Activated CD4-positive, alpha-beta T cell treated with anti-CD3 and anti-CD28 coated beads, Interleukin-2, amount 10 ng/mL, durations not matched to agents 7 days and 5 days (primary cell): ENCODE data around the gene DOCK10. TPM values are rescaled to one million over a fixed set of nuclear protein-coding genes. Genes with fewer than 3 reads are reported as not detected.

Experiments used
- CTCF ChIA-PET: fragments of 350-600 bp; sonication (Branson Sonifier 250); formaldehyde crosslinking; loops from one replicate; lab custom pipeline; 2021; ENCODE audit warnings: antibody characterized with exemption; lab: Charles Lee
- POLR2A ChIA-PET: fragments of 350-600 bp; sonication (Branson Sonifier 250); formaldehyde crosslinking; loops from one replicate; lab custom pipeline; 2021; ENCODE audit warnings: antibody characterized with exemption; lab: Charles Lee
- DNase-seq: peaks from one replicate; pipeline ENCODE4 v3.0.0-alpha.2; 2020
- H3K27ac Mint-ChIP-seq: one replicate; pipeline ENCODE4 v1.8.0; 2021; ENCODE audit warnings: mild to moderate bottlenecking, moderate library complexity, mixed read lengths
- H3K27me3 Mint-ChIP-seq: one replicate; pipeline ENCODE4 v1.8.0; 2021; ENCODE audit warnings: mixed read lengths
- H3K36me3 Mint-ChIP-seq: one replicate; pipeline ENCODE4 v1.8.0; 2021; ENCODE audit warnings: low read depth, mixed read lengths
- H3K4me1 Mint-ChIP-seq: one replicate; pipeline ENCODE4 v1.8.0; 2021; ENCODE audit warnings: mixed read lengths
- H3K4me3 Mint-ChIP-seq: one replicate; pipeline ENCODE4 v1.8.0; 2021; ENCODE audit warnings: mild to moderate bottlenecking, moderate library complexity, mixed read lengths
- H3K9me3 Mint-ChIP-seq: one replicate; pipeline ENCODE4 v1.8.0; 2021; ENCODE audit warnings: mixed read lengths
- total RNA-seq, 2 experiments: library from RNA; stranded (reverse); gene quantifications; one replicate each; pipeline ENCODE4 v1.2.3, GENCODE V29; 2021

The DOCK10 gene
- total RNA-seq, 2 experiments from 2014 or later, result 269 to 281 TPM

- Mint-ChIP-seq H3K4me3 (no peak overlapping the region), H3K27ac (peak overlapping the region; percentile 86), H3K36me3 (peaks cover 79% of the 10 kb centered on the region), H3K4me1 (peaks cover 60% of the 10 kb centered on the region), H3K27me3 (no peaks in the 10 kb centered on the region), H3K9me3 (no peaks in the 10 kb centered on the region)
- ChIA-PET POLR2A (no interaction called here), CTCF (interaction anchor here (1.4 to 1.8 kb wide), 2 partner anchors 11 to 15 kb away, joined by 4 to 5 read pairs; no protein-coding TSS in a partner anchor)
- DNase-seq, result no peak
Measured at GRCh38 chr2:224893848-224894247, 148.4 kb downstream of the DOCK10 start.

GRCh38 chr2:224892574-224893204, 149.6 kb downstream of the DOCK10 start:
- POLR2A ChIA-PET, result no interaction called here
- CTCF ChIA-PET, result interaction anchor here (0.5 kb wide), 1 partner anchor 1933 kb away, joined by 3 read pairs; no protein-coding TSS in a partner anchor

GRCh38 chr2:224890372-224890771, 151.9 kb downstream of the DOCK10 start:
- Mint-ChIP-seq H3K36me3 (peaks cover 87% of the 10 kb centered on the region), H3K27ac (no peak overlapping the region), H3K9me3 (no peaks in the 10 kb centered on the region), H3K27me3 (no peaks in the 10 kb centered on the region), H3K4me1 (peaks cover 60% of the 10 kb centered on the region), H3K4me3 (no peak overlapping the region)
- CTCF ChIA-PET, result no interaction called here
- POLR2A ChIA-PET, result no interaction called here
- DNase-seq, result no peak

More at GRCh38 chr2:224892574-224893204, 149.6 kb downstream of the DOCK10 start:
- H3K4me3 Mint-ChIP-seq, result no peak overlapping the region
- peaks cover 63% of the 10 kb centered on the region for H3K4me1 Mint-ChIP-seq
- H3K27me3 Mint-ChIP-seq, result no peaks in the 10 kb centered on the region
- peaks cover 82% of the 10 kb centered on the region for H3K36me3 Mint-ChIP-seq
- no peak overlapping the region for H3K27ac Mint-ChIP-seq
- H3K9me3 Mint-ChIP-seq, result no peaks in the 10 kb centered on the region
- DNase-seq, result no peak

GRCh38 chr2:224887141-224887540, 155.1 kb downstream of the DOCK10 start:
- Mint-ChIP-seq H3K27me3 (no peaks in the 10 kb centered on the region), H3K4me3 (no peak overlapping the region), H3K9me3 (no peaks in the 10 kb centered on the region), H3K4me1 (peaks cover 54% of the 10 kb centered on the region), H3K36me3 (peaks cover 88% of the 10 kb centered on the region), H3K27ac (no peak overlapping the region)
- ChIA-PET POLR2A (no interaction called here), CTCF (no interaction called here)
- no peak for DNase-seq

GRCh38 chr2:224885836-224886547, 156.3 kb downstream of the DOCK10 start:
- no peaks in the 10 kb centered on the region for H3K9me3 Mint-ChIP-seq
- peak overlapping the region; percentile 7 for H3K27ac Mint-ChIP-seq
- H3K4me1 Mint-ChIP-seq, result peaks cover 65% of the 10 kb centered on the region
- DNase-seq, result no peak
- H3K27me3 Mint-ChIP-seq, result no peaks in the 10 kb centered on the region
- no peak overlapping the region for H3K4me3 Mint-ChIP-seq
- POLR2A ChIA-PET, result no interaction called here
- peaks cover 92% of the 10 kb centered on the region for H3K36me3 Mint-ChIP-seq
- CTCF ChIA-PET, result interaction anchor here (1.0 kb wide), 1 partner anchor 65 kb away, joined by 3 read pairs; no protein-coding TSS in a partner anchor

- H3K4me1 Mint-ChIP-seq, result peaks cover 65% of the 10 kb centered on the region
- no peak for DNase-seq
- H3K27ac Mint-ChIP-seq, result peak overlapping the region; percentile 54
- H3K27me3 Mint-ChIP-seq, result no peaks in the 10 kb centered on the region
- H3K36me3 Mint-ChIP-seq, result peaks cover 91% of the 10 kb centered on the region
- H3K4me3 Mint-ChIP-seq, result no peak overlapping the region
- ChIA-PET CTCF (interaction anchor here (0.6 to 1.0 kb wide), 2 partner anchors 64 to 74 kb away, joined by 3 read pairs; no protein-coding TSS in a partner anchor), POLR2A (no interaction called here)
- no peaks in the 10 kb centered on the region for H3K9me3 Mint-ChIP-seq
Measured at GRCh38 chr2:224885291-224885690, 157.0 kb downstream of the DOCK10 start.

- DNase-seq, result no peak
- Mint-ChIP-seq H3K27me3 (no peaks in the 10 kb centered on the region), H3K27ac (no peak overlapping the region), H3K4me1 (peaks cover 60% of the 10 kb centered on the region), H3K9me3 (no peaks in the 10 kb centered on the region), H3K36me3 (peaks cover 88% of the 10 kb centered on the region), H3K4me3 (no peak overlapping the region)
- ChIA-PET POLR2A (interaction anchor here (0.6 kb wide), 1 partner anchor 94 kb away, joined by 3 read pairs; no protein-coding TSS in a partner anchor), CTCF (interaction anchor here (1.4 to 1.5 kb wide), 2 partner anchors 11 to 36 kb away, joined by 3 read pairs; no protein-coding TSS in a partner anchor)
Measured at GRCh38 chr2:224884188-224884587, 158.1 kb downstream of the DOCK10 start.

- DNase-seq, result no peak
- CTCF ChIA-PET, result interaction anchor here (1.4 to 1.5 kb wide), 4 partner anchors 10 to 129 kb away, joined by 3 to 4 read pairs (median 3); no protein-coding TSS in a partner anchor
- Mint-ChIP-seq H3K27me3 (no peaks in the 10 kb centered on the region), H3K4me3 (no peak overlapping the region), H3K27ac (no peak overlapping the region), H3K36me3 (peaks cover 90% of the 10 kb centered on the region), H3K4me1 (peaks cover 61% of the 10 kb centered on the region), H3K9me3 (no peaks in the 10 kb centered on the region)
- POLR2A ChIA-PET, result no interaction called here
Measured at GRCh38 chr2:224883700-224884099, 158.6 kb downstream of the DOCK10 start.

- Mint-ChIP-seq H3K27ac (no peak overlapping the region), H3K4me1 (peaks cover 55% of the 10 kb centered on the region), H3K9me3 (no peaks in the 10 kb centered on the region), H3K27me3 (no peaks in the 10 kb centered on the region), H3K4me3 (no peak overlapping the region), H3K36me3 (peaks cover 90% of the 10 kb centered on the region)
- no peak for DNase-seq
- POLR2A ChIA-PET, result no interaction called here
- CTCF ChIA-PET, result interaction anchor here (0.7 to 1.5 kb wide), 4 partner anchors 10 to 129 kb away, joined by 3 to 4 read pairs (median 3); no protein-coding TSS in a partner anchor
Measured at GRCh38 chr2:224883172-224883516, 159.1 kb downstream of the DOCK10 start.

- ChIA-PET POLR2A (no interaction called here), CTCF (interaction anchor here (0.7 to 1.5 kb wide), 5 partner anchors 12 to 130 kb away, joined by 3 to 4 read pairs (median 3); no protein-coding TSS in a partner anchor)
- no peak for DNase-seq
- H3K36me3 Mint-ChIP-seq, result peaks cover 91% of the 10 kb centered on the region
- H3K27me3 Mint-ChIP-seq, result no peaks in the 10 kb centered on the region
- H3K27ac Mint-ChIP-seq, result peak overlapping the region; percentile 42
- H3K9me3 Mint-ChIP-seq, result no peaks in the 10 kb centered on the region
- no peak overlapping the region for H3K4me3 Mint-ChIP-seq
- H3K4me1 Mint-ChIP-seq, result peaks cover 52% of the 10 kb centered on the region
Measured at GRCh38 chr2:224882291-224883171, 159.7 kb downstream of the DOCK10 start.

- DNase-seq, result no peak
- ChIA-PET CTCF (interaction anchor here (0.7 to 1.1 kb wide), 2 partner anchors 39 to 107 kb away, joined by 3 read pairs; no protein-coding TSS in a partner anchor), POLR2A (no interaction called here)
- Mint-ChIP-seq H3K27me3 (no peaks in the 10 kb centered on the region), H3K36me3 (peaks cover 91% of the 10 kb centered on the region), H3K4me1 (peaks cover 45% of the 10 kb centered on the region), H3K27ac (peak overlapping the region; percentile 69), H3K4me3 (no peak overlapping the region), H3K9me3 (no peaks in the 10 kb centered on the region)
Measured at GRCh38 chr2:224881846-224882245, 160.4 kb downstream of the DOCK10 start.

GRCh38 chr2:224876522-224876921, 165.7 kb downstream of the DOCK10 start:
- Mint-ChIP-seq H3K36me3 (peaks cover 91% of the 10 kb centered on the region), H3K4me3 (no peak overlapping the region), H3K27me3 (no peaks in the 10 kb centered on the region), H3K9me3 (peaks cover 1% of the 10 kb centered on the region), H3K27ac (peak overlapping the region; percentile 42), H3K4me1 (peaks cover 23% of the 10 kb centered on the region)
- no peak for DNase-seq
- ChIA-PET POLR2A (no interaction called here), CTCF (interaction anchor here (0.7 kb wide), 1 partner anchor 18 kb away, joined by 3 read pairs; no protein-coding TSS in a partner anchor)
